Measurements from ENCODE around the gene LRRC36. TPM values are rescaled to one million over a fixed set of nuclear protein-coding genes. Genes with fewer than 3 reads are reported as not detected.
A peak's percentile ranks its signal among the peaks of the same experiment; 100 is the strongest.

Gene LRRC36
- total and polyA plus RNA-seq, 10 of the 15 experiments (the other 5 are each of a cell fraction or from before 2014, with no cell fraction given): 0.45 to 2.0 (median 0.75) TPM; not detected in 1

DNA sequence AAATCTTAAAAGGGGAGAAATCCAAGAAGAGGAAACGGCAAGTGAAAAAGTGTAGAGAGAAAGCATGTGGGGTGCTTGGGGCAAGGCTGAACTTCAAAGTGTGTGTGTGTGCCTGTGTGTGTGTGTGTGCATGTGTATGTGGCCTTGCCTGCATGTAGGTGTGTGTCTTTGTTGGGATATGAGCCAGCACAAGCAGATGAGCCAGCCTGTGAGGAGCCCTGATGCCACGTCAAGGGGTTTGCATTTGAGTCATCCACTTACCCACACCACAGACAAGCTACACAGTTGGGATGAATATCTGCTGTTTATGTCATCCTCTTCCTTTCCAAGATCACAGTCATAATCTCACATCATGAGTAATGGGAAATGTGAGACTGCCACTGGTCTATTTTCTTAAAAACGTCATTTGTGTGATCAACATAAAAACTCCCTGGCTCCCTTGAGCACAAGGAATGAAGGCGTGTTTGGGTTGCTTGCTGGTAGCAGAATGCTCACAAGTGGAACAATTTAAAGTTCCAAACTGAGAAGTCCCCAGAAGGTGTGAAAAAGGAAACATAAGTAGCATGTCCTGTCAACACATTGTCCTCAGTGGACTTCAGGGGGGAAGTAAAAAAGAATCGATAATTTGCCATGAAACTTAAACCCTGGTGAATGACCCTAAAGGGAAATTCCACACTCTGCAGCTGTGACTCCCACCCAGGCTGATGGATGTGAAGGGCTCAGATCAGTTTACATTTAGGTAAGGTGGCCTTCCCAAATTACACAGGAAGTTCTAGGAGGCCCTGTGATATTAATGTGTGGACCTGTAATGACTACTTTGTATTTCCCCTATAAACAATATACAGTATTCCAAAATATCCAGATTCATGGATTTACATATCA, 14.8 kb upstream of the LRRC36 start (continued):
- TF ChIP-seq, protein P1, sequence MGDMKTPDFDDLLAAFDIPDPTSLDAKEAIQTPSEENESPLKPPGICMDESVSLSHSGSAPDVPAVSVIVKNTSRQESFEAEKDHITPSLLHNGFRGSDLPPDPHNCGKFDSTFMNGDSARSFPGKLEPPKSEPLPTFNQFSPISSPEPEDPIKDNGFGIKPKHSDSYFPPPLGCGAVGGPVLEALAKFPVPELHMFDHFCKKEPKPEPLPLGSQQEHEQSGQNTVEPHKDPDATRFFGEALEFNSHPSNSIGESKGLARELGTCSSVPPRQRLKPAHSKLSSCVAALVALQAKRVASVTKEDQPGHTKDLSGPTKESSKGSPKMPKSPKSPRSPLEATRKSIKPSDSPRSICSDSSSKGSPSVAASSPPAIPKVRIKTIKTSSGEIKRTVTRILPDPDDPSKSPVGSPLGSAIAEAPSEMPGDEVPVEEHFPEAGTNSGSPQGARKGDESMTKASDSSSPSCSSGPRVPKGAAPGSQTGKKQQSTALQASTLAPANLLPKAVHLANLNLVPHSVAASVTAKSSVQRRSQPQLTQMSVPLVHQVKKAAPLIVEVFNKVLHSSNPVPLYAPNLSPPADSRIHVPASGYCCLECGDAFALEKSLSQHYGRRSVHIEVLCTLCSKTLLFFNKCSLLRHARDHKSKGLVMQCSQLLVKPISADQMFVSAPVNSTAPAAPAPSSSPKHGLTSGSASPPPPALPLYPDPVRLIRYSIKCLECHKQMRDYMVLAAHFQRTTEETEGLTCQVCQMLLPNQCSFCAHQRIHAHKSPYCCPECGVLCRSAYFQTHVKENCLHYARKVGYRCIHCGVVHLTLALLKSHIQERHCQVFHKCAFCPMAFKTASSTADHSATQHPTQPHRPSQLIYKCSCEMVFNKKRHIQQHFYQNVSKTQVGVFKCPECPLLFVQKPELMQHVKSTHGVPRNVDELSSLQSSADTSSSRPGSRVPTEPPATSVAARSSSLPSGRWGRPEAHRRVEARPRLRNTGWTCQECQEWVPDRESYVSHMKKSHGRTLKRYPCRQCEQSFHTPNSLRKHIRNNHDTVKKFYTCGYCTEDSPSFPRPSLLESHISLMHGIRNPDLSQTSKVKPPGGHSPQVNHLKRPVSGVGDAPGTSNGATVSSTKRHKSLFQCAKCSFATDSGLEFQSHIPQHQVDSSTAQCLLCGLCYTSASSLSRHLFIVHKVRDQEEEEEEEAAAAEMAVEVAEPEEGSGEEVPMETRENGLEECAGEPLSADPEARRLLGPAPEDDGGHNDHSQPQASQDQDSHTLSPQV (IDR thresholded peaks at IDR 0.05): no peak
- TF ChIP-seq, protein P2, sequence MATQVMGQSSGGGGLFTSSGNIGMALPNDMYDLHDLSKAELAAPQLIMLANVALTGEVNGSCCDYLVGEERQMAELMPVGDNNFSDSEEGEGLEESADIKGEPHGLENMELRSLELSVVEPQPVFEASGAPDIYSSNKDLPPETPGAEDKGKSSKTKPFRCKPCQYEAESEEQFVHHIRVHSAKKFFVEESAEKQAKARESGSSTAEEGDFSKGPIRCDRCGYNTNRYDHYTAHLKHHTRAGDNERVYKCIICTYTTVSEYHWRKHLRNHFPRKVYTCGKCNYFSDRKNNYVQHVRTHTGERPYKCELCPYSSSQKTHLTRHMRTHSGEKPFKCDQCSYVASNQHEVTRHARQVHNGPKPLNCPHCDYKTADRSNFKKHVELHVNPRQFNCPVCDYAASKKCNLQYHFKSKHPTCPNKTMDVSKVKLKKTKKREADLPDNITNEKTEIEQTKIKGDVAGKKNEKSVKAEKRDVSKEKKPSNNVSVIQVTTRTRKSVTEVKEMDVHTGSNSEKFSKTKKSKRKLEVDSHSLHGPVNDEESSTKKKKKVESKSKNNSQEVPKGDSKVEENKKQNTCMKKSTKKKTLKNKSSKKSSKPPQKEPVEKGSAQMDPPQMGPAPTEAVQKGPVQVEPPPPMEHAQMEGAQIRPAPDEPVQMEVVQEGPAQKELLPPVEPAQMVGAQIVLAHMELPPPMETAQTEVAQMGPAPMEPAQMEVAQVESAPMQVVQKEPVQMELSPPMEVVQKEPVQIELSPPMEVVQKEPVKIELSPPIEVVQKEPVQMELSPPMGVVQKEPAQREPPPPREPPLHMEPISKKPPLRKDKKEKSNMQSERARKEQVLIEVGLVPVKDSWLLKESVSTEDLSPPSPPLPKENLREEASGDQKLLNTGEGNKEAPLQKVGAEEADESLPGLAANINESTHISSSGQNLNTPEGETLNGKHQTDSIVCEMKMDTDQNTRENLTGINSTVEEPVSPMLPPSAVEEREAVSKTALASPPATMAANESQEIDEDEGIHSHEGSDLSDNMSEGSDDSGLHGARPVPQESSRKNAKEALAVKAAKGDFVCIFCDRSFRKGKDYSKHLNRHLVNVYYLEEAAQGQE (IDR thresholded peaks at IDR 0.05; ENCODE audit: low read depth, low read length): no peak
- no peak for TF ChIP-seq ELK1 (IDR thresholded peaks at IDR 0.05; ENCODE audit: low read depth, low read length)
- TF ChIP-seq EP300 (IDR thresholded peaks at IDR 0.05; ENCODE audit: borderline replicate concordance in 1 of 2, control insufficient read depth in 1 of 2, low read depth in 2 of 2, low read length in 2 of 2): peak; percentile 77 to 91
- peak; percentile 78 for TF ChIP-seq CBFB (IDR thresholded peaks at IDR 0.05; ENCODE audit: low read depth)
- no peak for TF ChIP-seq RB1 (IDR thresholded peaks at IDR 0.05; ENCODE audit: borderline replicate concordance)
- no peak; the same call in 1 of the 2 replicates for TF ChIP-seq SPI1 (IDR thresholded peaks at IDR 0.05; ENCODE audit: borderline replicate concordance, insufficient read depth, low read depth, low read length)
- TF ChIP-seq ZBTB33 (IDR thresholded peaks at IDR 0.05): no peak
- no peak for TF ChIP-seq EGR1 (IDR thresholded peaks at IDR 0.05; ENCODE audit: borderline replicate concordance in 1 of 2, low read depth in 2 of 2, low read length in 2 of 2)
- TF ChIP-seq DPF2 (IDR thresholded peaks at IDR 0.05): peak; percentile 94
- TF ChIP-seq, protein P3, sequence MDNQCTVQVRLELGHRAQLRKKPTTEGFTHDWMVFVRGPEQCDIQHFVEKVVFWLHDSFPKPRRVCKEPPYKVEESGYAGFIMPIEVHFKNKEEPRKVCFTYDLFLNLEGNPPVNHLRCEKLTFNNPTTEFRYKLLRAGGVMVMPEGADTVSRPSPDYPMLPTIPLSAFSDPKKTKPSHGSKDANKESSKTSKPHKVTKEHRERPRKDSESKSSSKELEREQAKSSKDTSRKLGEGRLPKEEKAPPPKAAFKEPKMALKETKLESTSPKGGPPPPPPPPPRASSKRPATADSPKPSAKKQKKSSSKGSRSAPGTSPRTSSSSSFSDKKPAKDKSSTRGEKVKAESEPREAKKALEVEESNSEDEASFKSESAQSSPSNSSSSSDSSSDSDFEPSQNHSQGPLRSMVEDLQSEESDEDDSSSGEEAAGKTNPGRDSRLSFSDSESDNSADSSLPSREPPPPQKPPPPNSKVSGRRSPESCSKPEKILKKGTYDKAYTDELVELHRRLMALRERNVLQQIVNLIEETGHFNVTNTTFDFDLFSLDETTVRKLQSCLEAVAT (IDR thresholded peaks at IDR 0.05): peak; percentile 71
- peak; percentile 87 for TF ChIP-seq MTA2 (IDR thresholded peaks at IDR 0.05; ENCODE audit: low read depth)
- TF ChIP-seq SIX5 (IDR thresholded peaks at IDR 0.05; ENCODE audit: low read depth, low read length, severe bottlenecking): no peak
- no peak for TF ChIP-seq SMC3 (IDR thresholded peaks at IDR 0.05; ENCODE audit: borderline replicate concordance, low read length)
- no peak for TF ChIP-seq MEF2A (IDR thresholded peaks at IDR 0.05; ENCODE audit: insufficient read depth, low read depth, low read length)
